ENCODE measurements around the gene KRT16. TPM values are rescaled to one million over a fixed set of nuclear protein-coding genes. Genes with fewer than 3 reads are reported as not detected.
"Not testable (repeated sequence)": the region's sequence is repeated elsewhere in the genome, so short reads cannot be mapped to it uniquely, and the experiment has no call there.

KRT16 gene
- total and polyA plus RNA-seq, 12 donors, result 0.12 to 0.44 (median 0.15) TPM; not detected in 9

- Histone ChIP-seq H3K27me3 (peaks cover 0 to 52% (median 34%) of the 10 kb centered on the region in 7 donors), H3K4me3 (no peak overlapping the region), H3K4me1 (no peaks in the 10 kb centered on the region), H3K36me3 (no peaks in the 10 kb centered on the region), H3K27ac (no peak overlapping the region), H3K9me3 (no peaks in the 10 kb centered on the region)
- 72 to 84% methylated on average over 2 of the region's 2 CpGs for WGBS, 2 donors
- DNase-seq (no peak), ATAC-seq (no peak)
- TF ChIP-seq CTCF (IDR thresholded peaks at IDR 0.05), result no peak
- intact Hi-C loops (cut with DNase I), result loop anchor here in 2 of 10 donors (10.0 kb wide), 1 partner anchor 65 kb away; no protein-coding TSS in a partner anchor
These were observed 32.4 kb downstream of the KRT16 start for GRCh38 chr17:41580244-41580575.

GRCh38 chr17:41579484-41580243 is 32.9 kb downstream of the KRT16 start:
- no peaks in the 10 kb centered on the region for H3K4me1 ChIP-seq
- 40% methylated on average over 18 of the region's 18 CpGs for WGBS, 2 donors
- intact Hi-C loops (cut with DNase I), result loop anchor here in 4 of 10 donors (1.0 to 10.0 kb wide), 2 partner anchors 65 to 69 kb away; no protein-coding TSS in a partner anchor
- ATAC-seq (peak; percentile 67 to 93 (median 88)), DNase-seq (peak; percentile 50 to 80)
- no peak overlapping the region for H3K27ac ChIP-seq
- H3K36me3 ChIP-seq, result no peaks in the 10 kb centered on the region
- peaks cover 0 to 55% (median 37%) of the 10 kb centered on the region in 7 donors for H3K27me3 ChIP-seq
- H3K9me3 ChIP-seq, result no peaks in the 10 kb centered on the region
- no peak overlapping the region for H3K4me3 ChIP-seq
- peak; percentile 42 to 84 (median 73) for TF ChIP-seq CTCF (IDR thresholded peaks at IDR 0.05)

DNA sequence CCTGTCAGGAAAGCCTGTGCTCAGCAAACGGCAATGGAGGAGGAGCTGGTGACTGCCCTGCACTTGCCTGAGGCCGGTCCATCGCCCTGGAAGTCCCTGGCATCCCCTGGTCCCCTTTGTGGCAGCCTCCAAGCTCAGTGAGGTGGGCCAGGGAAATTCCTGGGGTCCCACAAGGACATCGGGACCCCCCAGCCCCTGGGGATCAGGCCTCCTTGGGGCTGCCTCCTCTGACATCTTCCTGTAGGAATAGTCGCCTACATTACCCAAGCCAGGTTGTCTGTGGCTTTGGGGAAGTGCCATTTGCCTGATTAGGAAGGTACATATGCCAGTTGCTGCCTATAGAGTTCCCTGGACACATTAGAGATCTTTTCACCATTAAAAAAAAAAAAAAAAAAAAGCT is 33.6 kb downstream of the KRT16 start:
- Histone ChIP-seq H3K4me1 (no peaks in the 10 kb centered on the region), H3K27me3 (peaks cover 0 to 58% (median 37%) of the 10 kb centered on the region in 7 donors), H3K27ac (no peak overlapping the region), H3K9me3 (no peaks in the 10 kb centered on the region), H3K4me3 (no peak overlapping the region), H3K36me3 (no peaks in the 10 kb centered on the region)
- DNase-seq, result no peak
- intact Hi-C loops (cut with DNase I), result loop anchor here in 2 of 10 donors (1.0 kb wide), 1 partner anchor 69 kb away; no protein-coding TSS in a partner anchor
- TF ChIP-seq CTCF (IDR thresholded peaks at IDR 0.05), result no peak
- ATAC-seq, result no peak
- 63 to 73% methylated on average over 5 of the region's 5 CpGs for WGBS, 2 donors

GRCh38 chr17:41578538-41578937 is 34.0 kb downstream of the KRT16 start:
- TF ChIP-seq CTCF (IDR thresholded peaks at IDR 0.05), result no peak
- WGBS, 2 donors, result 83 to 96% methylated on average over 1 of the region's 1 CpG
- no peak overlapping the region for H3K27ac ChIP-seq
- peaks cover 0 to 62% (median 38%) of the 10 kb centered on the region in 7 donors for H3K27me3 ChIP-seq
- no peaks in the 10 kb centered on the region for H3K4me1 ChIP-seq
- ATAC-seq (no peak), DNase-seq (no peak)
- H3K36me3 ChIP-seq, result no peaks in the 10 kb centered on the region
- no peak overlapping the region for H3K4me3 ChIP-seq
- H3K9me3 ChIP-seq, result no peaks in the 10 kb centered on the region
- intact Hi-C loops (cut with DNase I), result no loop called here

GRCh38 chr17:41576740-41577139 is 35.8 kb downstream of the KRT16 start:
- H3K36me3 ChIP-seq; H3K4me3 ChIP-seq; ATAC-seq; H3K27ac ChIP-seq; H3K9me3 ChIP-seq; DNase-seq; H3K4me1 ChIP-seq; intact Hi-C loops (cut with DNase I): not testable (repeated sequence)
- WGBS, 2 donors, result 84 to 88% methylated on average over 4 of the region's 4 CpGs
- H3K27me3 ChIP-seq, result peaks cover 0 to 65% (median 56%) of the 10 kb centered on the region in 7 donors
